Cortex of kidney (tissue), 1 donor: ENCODE measurements around the gene ATF6.

Source experiments
- DNase-seq: peaks from one replicate; lab custom pipeline; 2025; lab: John Stamatoyannopoulos, UW

The ATF6 gene

GRCh38 chr1:161940866-161941591 is 174.9 kb downstream of the ATF6 start:
- no peak for DNase-seq

- no peak for DNase-seq
These were observed 175.8 kb downstream of the ATF6 start for GRCh38 chr1:161941726-161942436.

DNA sequence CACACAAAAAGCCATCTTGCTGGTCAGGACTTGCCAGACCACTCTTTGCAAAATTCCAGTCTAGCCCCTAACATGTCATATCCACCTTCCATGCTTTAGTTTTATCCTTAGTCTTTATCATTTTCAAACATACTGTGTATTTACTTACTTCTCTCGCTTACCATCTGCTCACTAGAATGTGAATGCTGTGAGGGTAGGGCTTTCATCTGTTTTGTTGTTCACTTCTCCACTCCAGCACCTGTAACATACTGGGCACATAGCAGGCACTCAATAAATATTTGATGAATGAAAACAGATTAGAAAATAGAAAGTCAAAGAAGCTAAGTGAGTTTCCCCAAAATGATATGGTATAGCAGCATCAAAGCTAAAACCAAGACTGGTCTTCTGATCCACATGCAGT is 177.6 kb downstream of the ATF6 start:
- no peak for DNase-seq

GRCh38 chr1:161944381-161944780 is 178.3 kb downstream of the ATF6 start:
- no peak for DNase-seq

DNA sequence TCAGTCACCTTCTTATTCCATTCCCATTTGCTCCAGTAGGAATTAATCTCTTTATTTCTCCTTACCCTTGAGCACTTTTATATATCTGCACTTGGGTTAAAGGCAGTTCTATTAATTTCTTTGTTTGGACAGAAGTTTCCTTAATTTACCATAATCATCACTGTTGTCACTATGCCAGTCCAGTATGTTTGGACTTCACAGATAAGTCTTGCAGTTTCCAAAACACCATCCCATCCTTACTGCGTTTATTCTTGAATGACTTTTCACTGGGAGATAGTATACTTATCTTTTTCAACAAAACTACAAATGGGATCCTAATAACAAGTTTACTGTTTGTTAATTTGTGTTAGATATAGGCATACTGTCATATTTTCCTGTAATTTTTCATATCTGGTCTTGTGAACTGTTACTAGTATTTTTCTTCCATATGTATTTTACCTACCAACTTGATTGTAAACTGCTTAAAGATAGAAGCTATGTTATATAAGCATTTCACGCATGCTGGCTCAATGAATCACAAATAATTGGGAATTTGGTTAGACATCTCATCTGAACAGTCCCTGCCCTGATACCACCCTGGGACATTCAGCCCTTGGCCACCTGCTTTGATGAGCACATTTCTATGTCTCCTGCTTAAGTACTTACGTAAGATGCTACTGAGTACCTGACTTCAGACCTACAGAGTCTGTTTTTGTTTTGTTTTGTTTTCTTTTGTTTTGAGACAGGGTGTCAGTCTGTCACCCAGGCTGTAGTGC is 179.4 kb downstream of the ATF6 start:
- DNase-seq = no peak

DNA sequence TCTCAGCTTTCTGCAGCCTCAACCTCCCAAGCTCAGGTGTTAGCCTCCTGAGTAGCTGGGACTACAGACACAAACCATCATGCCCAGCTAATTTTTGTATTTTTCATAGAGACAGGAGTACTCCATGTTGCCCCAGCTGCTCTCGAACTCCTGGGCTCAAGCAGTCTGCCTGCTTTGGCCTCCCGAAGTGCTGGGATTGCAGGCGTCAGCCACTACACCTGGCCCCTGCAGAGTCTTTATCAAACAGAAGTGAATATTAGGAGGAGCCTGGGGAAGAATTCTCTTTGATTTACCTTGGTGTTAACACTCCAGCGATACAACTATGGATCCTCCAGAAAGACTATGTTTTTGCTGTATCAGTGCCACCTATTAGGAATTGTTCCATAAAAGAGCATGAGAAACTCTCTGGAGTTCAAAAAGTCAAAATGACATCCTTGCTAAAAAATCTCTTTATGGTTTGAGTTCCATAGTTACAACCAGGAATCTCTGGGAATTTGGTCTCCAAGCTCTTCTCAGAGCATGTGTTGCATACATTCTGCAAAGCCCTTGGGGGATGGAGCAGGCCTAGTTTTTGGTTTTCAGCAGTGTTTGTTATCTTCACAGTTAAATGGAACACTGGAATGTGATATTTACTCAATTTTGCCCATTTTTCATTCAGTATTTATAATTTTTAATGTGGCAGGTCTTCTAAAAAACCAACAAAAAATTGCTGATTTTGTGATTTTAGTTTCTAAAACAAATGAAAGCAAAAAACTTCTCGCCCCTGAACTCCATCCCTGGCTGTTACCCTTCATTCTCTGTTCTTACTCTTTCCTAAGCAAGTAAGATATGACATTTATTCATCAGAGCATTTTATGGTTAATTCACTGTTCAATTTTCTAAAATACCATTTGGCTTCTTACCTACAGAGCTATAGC is 180.2 kb downstream of the ATF6 start:
- DNase-seq = no peak

DNA sequence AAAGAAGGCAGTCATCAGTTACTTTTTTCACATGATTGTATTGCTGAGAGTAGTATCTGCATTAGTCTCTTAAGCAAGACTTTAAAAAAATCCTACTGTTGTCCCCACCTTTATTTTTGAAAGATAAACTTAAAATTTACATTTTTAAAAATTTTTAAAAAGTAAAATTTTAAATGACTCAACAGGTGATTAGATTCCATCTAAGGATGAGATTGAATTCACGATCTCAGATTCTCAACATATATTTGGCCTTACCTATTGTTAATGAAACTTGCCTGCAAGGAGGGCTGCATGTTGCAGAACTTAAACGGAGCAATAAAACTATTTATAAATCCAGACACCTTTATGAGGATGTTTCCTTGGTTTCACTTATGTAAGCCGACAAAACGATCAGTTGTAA is 182.3 kb downstream of the ATF6 start:
- DNase-seq = no peak

DNA sequence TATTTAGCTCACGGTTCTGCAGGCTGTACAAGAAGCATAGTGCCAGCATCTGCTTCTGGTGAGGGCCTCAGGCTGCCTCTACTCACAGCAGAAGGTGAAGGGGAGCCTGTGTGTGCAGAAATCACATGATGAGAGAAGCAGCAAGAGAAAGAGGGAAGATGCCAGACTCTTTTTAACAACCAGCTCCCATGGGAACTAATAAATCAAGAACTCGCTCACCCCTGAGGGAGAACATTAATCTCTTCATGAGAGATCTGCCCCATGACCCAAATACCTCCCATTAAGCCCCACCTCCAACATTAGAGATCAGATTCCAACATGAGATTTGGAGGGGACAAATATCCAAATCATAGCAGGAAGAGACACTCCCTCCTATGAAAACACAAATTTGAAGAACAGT is 183.4 kb downstream of the ATF6 start:
- no peak for DNase-seq

DNA sequence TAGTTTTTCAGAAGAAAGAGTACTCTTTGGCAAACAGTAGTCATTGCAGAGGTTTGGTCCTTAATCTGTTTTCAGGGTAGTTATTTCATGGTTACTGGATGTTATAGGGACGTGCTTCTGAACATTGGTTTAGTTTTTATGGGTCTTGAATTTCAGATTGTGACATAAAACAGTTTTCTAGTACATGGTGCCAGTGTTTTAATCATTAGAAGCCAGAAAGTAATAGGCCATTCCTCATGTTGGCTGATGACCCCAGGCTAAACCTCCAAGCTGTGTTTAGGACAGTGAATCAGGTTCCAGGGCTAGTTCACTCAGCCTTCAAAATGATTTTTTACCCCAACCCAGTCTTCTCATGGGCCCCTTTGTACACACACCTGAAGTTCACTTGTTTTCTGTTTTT is 184.3 kb downstream of the ATF6 start:
- no peak for DNase-seq

- no peak for DNase-seq
These were observed 185.5 kb downstream of the ATF6 start for GRCh38 chr1:161951646-161952045.

- no peak for DNase-seq
These were observed 186.6 kb downstream of the ATF6 start for GRCh38 chr1:161952607-161953172.

- no peak for DNase-seq
These were observed 187.3 kb downstream of the ATF6 start for GRCh38 chr1:161953256-161953920.

DNA sequence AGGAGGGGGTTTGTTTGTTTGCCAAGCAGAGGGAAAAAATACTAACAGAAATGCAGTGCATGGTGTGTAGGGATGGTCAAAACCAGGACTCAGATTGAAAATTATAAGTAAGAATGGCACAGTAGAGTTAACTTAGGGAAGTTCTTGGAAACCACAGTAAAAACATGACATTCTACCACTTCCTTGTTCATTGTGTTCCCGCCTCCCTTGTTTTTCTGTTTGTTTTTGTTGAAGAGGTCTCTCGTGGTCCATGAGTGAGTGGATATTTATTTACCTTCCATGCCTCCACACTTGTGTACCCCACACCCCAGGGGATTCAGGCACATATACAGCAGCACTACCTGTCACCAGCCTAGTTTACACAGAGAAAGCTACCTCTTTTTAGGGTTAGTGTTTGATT is 187.9 kb downstream of the ATF6 start:
- DNase-seq = no peak

- no peak for DNase-seq
These were observed 188.3 kb downstream of the ATF6 start for GRCh38 chr1:161954466-161954865.

GRCh38 chr1:161955606-161956005 is 189.5 kb downstream of the ATF6 start:
- no peak for DNase-seq

GRCh38 chr1:161956097-161956496 is 190.0 kb downstream of the ATF6 start:
- DNase-seq = no peak

DNA sequence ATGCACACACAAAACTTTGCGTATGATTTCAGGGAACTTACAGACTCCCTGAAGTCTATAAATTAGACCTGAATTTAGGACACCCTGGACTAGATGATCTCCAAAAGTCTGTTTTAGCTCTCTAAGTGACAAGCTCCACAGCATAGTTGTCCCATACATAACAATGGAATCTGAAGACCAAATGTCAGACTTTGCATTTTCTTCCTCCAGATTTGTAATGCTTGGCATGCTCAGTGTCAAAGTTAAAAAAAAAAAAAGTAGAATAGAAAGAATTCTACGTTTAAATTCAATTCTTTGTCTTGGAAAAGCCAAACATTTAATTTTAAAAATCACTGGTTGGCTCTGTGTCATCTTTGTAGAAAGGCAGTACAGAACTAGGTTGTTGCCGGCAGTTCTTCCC is 190.8 kb downstream of the ATF6 start:
- DNase-seq = no peak

DNA sequence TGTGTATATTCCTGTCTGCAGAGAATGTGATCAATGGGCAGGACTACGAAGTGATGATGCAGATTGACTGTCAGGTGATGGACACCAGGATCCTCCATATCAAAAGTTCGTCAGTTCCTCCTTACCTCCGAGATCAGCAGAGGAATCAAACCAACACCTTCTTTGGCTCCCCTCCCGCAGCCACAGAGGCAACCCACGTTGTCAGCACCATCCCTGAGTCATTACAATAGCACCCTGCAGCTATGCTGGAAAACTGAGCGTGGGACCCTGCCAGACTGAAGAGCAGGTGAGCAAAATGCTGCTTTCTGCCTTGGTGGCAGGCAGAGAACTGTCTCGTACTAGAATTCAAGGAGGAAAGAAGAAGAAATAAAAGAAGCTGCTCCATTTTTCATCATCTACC is 192.3 kb downstream of the ATF6 start:
- DNase-seq = no peak

DNA sequence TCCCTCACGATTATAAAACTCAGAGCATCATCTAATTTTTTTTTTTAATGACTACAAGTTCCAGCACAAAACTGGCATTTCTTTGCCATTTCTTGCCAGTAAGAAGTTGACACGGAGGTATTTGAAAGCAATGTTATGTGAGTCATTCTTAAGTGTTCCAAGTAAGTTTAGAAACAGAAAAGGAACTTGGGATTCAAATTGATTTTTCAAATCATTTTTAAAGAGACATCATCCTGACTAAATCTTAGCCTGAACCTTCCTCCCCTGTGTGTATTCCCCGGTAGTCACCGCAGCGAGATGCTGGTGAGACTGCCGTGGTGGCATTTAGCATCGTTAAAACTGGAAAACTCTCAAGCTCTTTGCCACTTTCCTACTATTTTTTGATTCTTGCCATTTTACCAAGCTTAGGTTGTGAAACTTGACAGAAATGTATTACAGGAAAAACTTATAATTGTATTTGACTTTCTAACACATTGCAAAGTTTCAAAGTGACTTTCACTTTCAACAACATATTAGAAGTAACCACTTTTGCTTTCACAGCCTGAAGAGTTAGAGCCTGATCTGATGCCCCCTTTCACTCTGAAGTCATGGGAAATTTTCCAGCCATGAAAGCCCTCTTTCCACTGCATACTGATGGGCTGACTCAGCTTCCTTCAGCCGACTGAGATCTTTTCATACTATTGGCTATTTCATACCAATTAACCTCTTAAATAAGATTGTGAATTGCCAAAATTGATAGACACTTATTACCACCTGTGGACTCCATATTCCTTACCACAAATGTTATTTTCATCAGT is 196.2 kb downstream of the ATF6 start:
- no peak for DNase-seq

DNA sequence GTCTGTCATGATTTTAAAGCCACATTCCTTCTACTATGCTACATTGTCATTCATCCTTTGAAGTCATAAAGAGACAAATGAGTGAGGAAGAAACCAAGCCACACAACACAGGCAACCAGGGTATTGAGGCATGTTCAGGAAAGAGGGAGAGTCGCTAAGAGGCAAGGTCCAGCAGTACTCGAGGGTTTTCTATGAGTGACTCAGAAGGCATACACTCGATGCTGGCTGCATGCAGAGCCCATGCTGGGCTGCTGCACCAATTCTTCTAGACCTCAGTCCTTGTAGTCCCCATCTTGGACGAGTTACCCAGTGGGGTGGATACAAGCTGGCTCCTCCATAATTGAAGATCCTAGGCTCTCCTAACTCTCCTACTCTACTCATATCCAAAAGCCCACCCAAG is 199.9 kb downstream of the ATF6 start:
- DNase-seq = no peak
